H1 (cell line): ENCODE data around the gene ZAR1L. TPM values are rescaled to one million over a fixed set of nuclear protein-coding genes. Genes with fewer than 3 reads are reported as not detected.

Source experiments
- CTCF ChIA-PET: fragments of 300-600 bp; sonication (Branson Sonifier 250); formaldehyde crosslinking; loops from one replicate; lab custom pipeline; 2021; ENCODE audit not compliant: partially characterized antibody; lab: Charles Lee
- POLR2A ChIA-PET: fragments of 300-600 bp; sonication (Branson Sonifier 250); formaldehyde crosslinking; loops from one replicate; lab custom pipeline; 2021; ENCODE audit warnings: inconsistent platforms; ENCODE audit not compliant: partially characterized antibody; lab: Charles Lee
- DNase-seq, 2 experiments: peaks; one replicate each; pipeline versions ENCODE4 v3.0.0 to v3.0.0-alpha.2; 2010 to 2022; ENCODE audit warnings: low spot score in 2 of 2, low read depth in 1 of 2, mixed read lengths in 1 of 2
- FAIRE-seq: peaks from 2 replicates; lab custom pipeline; 2011; peaks lifted over from hg19 to GRCh38; lab: Jason Lieb, UNC
- H2AFZ ChIP-seq: 2 replicates; pipeline ENCODE4 v1.8.1; 2012; ENCODE audit warnings: low read length, inconsistent platforms
- H2AK5ac ChIP-seq: 2 replicates; pipeline ENCODE4 v1.6.1; 2013; ENCODE audit warnings: low read depth, low read length
- H2BK120ac ChIP-seq: replicated peaks from 2 replicates; pipeline ENCODE3; 2013; ENCODE audit warnings: low read depth, low read length, inconsistent platforms
- H2BK12ac ChIP-seq: 2 replicates; pipeline ENCODE4 v1.6.1; 2013; ENCODE audit warnings: low read depth, low read length
- H2BK15ac ChIP-seq: 2 replicates; pipeline ENCODE4 v1.6.1; 2013; ENCODE audit warnings: low read length
- H2BK20ac ChIP-seq: 2 replicates; pipeline ENCODE4 v1.6.1; 2013; ENCODE audit warnings: low read length
- H2BK5ac ChIP-seq: 2 replicates; pipeline ENCODE4 v1.6.1; 2013; ENCODE audit warnings: low read depth, low read length
- H3K14ac ChIP-seq: 2 replicates; pipeline ENCODE4 v1.6.1; 2013; ENCODE audit warnings: inconsistent platforms; ENCODE audit not compliant: insufficient read length
- H3K18ac ChIP-seq: 2 replicates; pipeline ENCODE4 v1.6.1; 2013; ENCODE audit warnings: low read length; ENCODE audit errors: extremely low read depth
- H3K23ac ChIP-seq: 2 replicates; pipeline ENCODE4 v1.6.1; 2013; ENCODE audit warnings: inconsistent platforms; ENCODE audit not compliant: insufficient read length
- H3K23me2 ChIP-seq: 2 replicates; pipeline ENCODE4 v1.6.1; 2013; ENCODE audit warnings: low read depth, low read length
- H3K27ac ChIP-seq: 2 replicates; pipeline ENCODE4 v1.6.1; 2011; ENCODE audit warnings: low read depth, low read length, inconsistent platforms
- H3K27me3 ChIP-seq, 4 experiments: replicated peaks in 1 of 4; 1 replicate in 1 of 4; 2 replicates in 3 of 4; pipeline versions ENCODE4 v1.6.1 to v1.8.1; 2011 to 2013; ENCODE audit warnings: low read length in 3 of 4, mild to moderate bottlenecking in 3 of 4, inconsistent platforms in 2 of 4, mixed read lengths in 2 of 4, moderate library complexity in 1 of 4; ENCODE audit not compliant: control insufficient read depth in 3 of 4, insufficient read depth in 3 of 4; ENCODE audit errors: extremely low read depth in 1 of 4
- H3K36me3 ChIP-seq, 4 experiments: 2 replicates each; pipeline versions ENCODE4 v1.6.1 to v1.8.1; 2011 to 2013; ENCODE audit warnings: mild to moderate bottlenecking in 4 of 4, low read length in 3 of 4, moderate library complexity in 2 of 4, control low read depth in 1 of 4, inconsistent platforms in 1 of 4; ENCODE audit not compliant: insufficient read depth in 4 of 4, control insufficient read depth in 2 of 4
- H3K4ac ChIP-seq: replicated peaks from 2 replicates; pipeline ENCODE3; 2013; ENCODE audit warnings: low read length, low read depth, mixed read lengths, inconsistent platforms; ENCODE audit not compliant: insufficient read length
- H3K4me1 ChIP-seq, 4 experiments: replicated peaks in 1 of 4; 1 replicate in 1 of 4; 2 replicates in 3 of 4; pipeline versions ENCODE4 v1.6.1 to v1.8.1; 2011 to 2013; ENCODE audit warnings: low read length in 3 of 4, inconsistent platforms in 2 of 4, mixed read lengths in 1 of 4; ENCODE audit not compliant: insufficient read depth in 4 of 4, control insufficient read depth in 3 of 4
- H3K4me2 ChIP-seq, 2 experiments: 2 replicates each; pipeline versions ENCODE4 v1.6.1 to v1.8.1; 2011 to 2013; ENCODE audit warnings: low read depth in 2 of 2, low read length in 2 of 2, control low read depth in 1 of 2, inconsistent platforms in 1 of 2, mild to moderate bottlenecking in 1 of 2; ENCODE audit not compliant: insufficient read depth in 1 of 2
- H3K4me3 ChIP-seq, 4 experiments: fragments of 200-600, 300-600 bp in 1 of 4; sonication (generic), shearing (Covaris generic), sonication (Bioruptor Twin) in 1 of 4; 2 replicates each; pipeline versions ENCODE4 v1.5.1 to v1.8.1; 2011 to 2016; ENCODE audit warnings: low read length in 4 of 4, low read depth in 3 of 4, control low read depth in 2 of 4, inconsistent platforms in 2 of 4, mild to moderate bottlenecking in 2 of 4, mixed read lengths in 1 of 4, moderate library complexity in 1 of 4; ENCODE audit not compliant: insufficient read depth in 2 of 4; ENCODE audit errors: extremely low read depth in 1 of 4
- H3K56ac ChIP-seq: replicated peaks from 2 replicates; pipeline ENCODE3; 2013; ENCODE audit warnings: low read depth, mild to moderate bottlenecking, mixed read lengths, low read length, inconsistent platforms; ENCODE audit not compliant: insufficient read length
- H3K79me1 ChIP-seq: 2 replicates; pipeline ENCODE4 v1.6.1; 2013; ENCODE audit warnings: low read depth, low read length, control low read depth
- H3K79me2 ChIP-seq, 2 experiments: 2 replicates each; pipeline versions ENCODE4 v1.6.1 to v1.8.1; 2012 to 2013; ENCODE audit warnings: low read length in 2 of 2, mild to moderate bottlenecking in 2 of 2, inconsistent platforms in 1 of 2; ENCODE audit not compliant: insufficient read depth in 2 of 2, control insufficient read depth in 1 of 2
- H3K9ac ChIP-seq, 4 experiments: replicated peaks in 1 of 4; 1 replicate in 1 of 4; 2 replicates in 3 of 4; pipeline versions ENCODE4 v1.6.1 to v1.8.1; 2011 to 2013; ENCODE audit warnings: low read depth in 3 of 4, low read length in 3 of 4, control low read depth in 2 of 4, mild to moderate bottlenecking in 2 of 4, moderate library complexity in 2 of 4, inconsistent platforms in 1 of 4; ENCODE audit errors: extremely low read depth in 1 of 4
- H3K9me3 ChIP-seq, 2 experiments: 2 replicates each; pipeline versions ENCODE4 v1.6.1 to v1.8.1; 2012 to 2013; ENCODE audit warnings: mild to moderate bottlenecking in 2 of 2, moderate library complexity in 2 of 2, control low read depth in 1 of 2, inconsistent platforms in 1 of 2, low read depth in 1 of 2, low read length in 1 of 2, mixed read lengths in 1 of 2; ENCODE audit not compliant: insufficient read depth in 2 of 2
- H4K20me1 ChIP-seq, 2 experiments: replicated peaks in 1 of 2; 2 replicates each; pipeline versions ENCODE3 to v1.8.1; 2011 to 2013; ENCODE audit warnings: inconsistent platforms in 2 of 2, low read length in 2 of 2, mild to moderate bottlenecking in 1 of 2; ENCODE audit not compliant: insufficient read depth in 2 of 2, control insufficient read depth in 1 of 2
- H4K5ac ChIP-seq: 2 replicates; pipeline ENCODE4 v1.6.1; 2013; ENCODE audit warnings: low read length, low read depth, mixed read lengths, inconsistent platforms; ENCODE audit not compliant: insufficient read length
- H4K8ac ChIP-seq: 2 replicates; pipeline ENCODE4 v1.8.0; 2013; ENCODE audit warnings: mild to moderate bottlenecking, moderate library complexity, low read length, inconsistent platforms; ENCODE audit not compliant: insufficient read depth; ENCODE audit errors: extremely low read depth
- H4K91ac ChIP-seq: replicated peaks from 2 replicates; pipeline ENCODE3; 2013; ENCODE audit warnings: low read length, mixed read lengths, inconsistent platforms; ENCODE audit not compliant: insufficient read length
- CTCF ChIP-seq, 3 experiments: IDR thresholded peaks; 1 replicate in 2 of 3; 2 replicates in 1 of 3; pipeline versions ENCODE4 v1.5.1 to v1.6.1; 2011; ENCODE audit warnings: low read length in 3 of 3, mild to moderate bottlenecking in 3 of 3, inconsistent platforms in 2 of 3, low read depth in 1 of 3, moderate library complexity in 1 of 3; ENCODE audit not compliant: insufficient read depth in 1 of 3; ENCODE audit errors: control extremely low read depth in 1 of 3
- KDM4A ChIP-seq: IDR thresholded peaks from one replicate; pipeline ENCODE4 v1.7.1; 2012; ENCODE audit warnings: low read depth, mild to moderate bottlenecking, moderate library complexity, low read length, inconsistent platforms; ENCODE audit not compliant: severe bottlenecking
- RAD21 ChIP-seq, 2 experiments: IDR thresholded peaks in 1 of 2; conservative IDR thresholded peaks in 1 of 2; 2 replicates each; pipeline ENCODE4 v1.6.1; 2011; ENCODE audit warnings: low read depth in 2 of 2, low read length in 2 of 2, improper control_type of control experiment in 1 of 2, inconsistent platforms in 1 of 2, mild to moderate bottlenecking in 1 of 2, moderate library complexity in 1 of 2
- WGBS, 2 experiments: shearing (Covaris generic) in 1 of 2; methylation state at CpG; one replicate each; pipeline versions ENCODE4 v1.1.6 to v1.1.7; 2013 to 2015; ENCODE audit warnings: low lambda C conversion rate in 2 of 2, mixed read lengths in 2 of 2, inconsistent platforms in 1 of 2, low coverage in 1 of 2, missing lambda C conversion rate in 1 of 2; ENCODE audit not compliant: insufficient replicate concordance in 2 of 2, insufficient coverage in 1 of 2, insufficient read length in 1 of 2; ENCODE audit errors: extremely low coverage in 1 of 2, missing lambda C conversion rate in 1 of 2; 5-methylcytosine and 5-hydroxymethylcytosine counted together
- polyA plus RNA-seq, 7 experiments: library from polyadenylated mRNA; depleted of rRNA in 3 of 7; stranded (reverse) in 5 of 7; unstranded in 2 of 7; fragments of >200 nt in 5 of 7; fragments of 200-250 nt in 2 of 7; gene quantifications; 1 replicate in 5 of 7; 2 replicates in 1 of 7; 4 replicates in 1 of 7; pipeline versions ENCODE4 v1.2.1 to v1.2.3, GENCODE V29; 2011 to 2013; ENCODE audit warnings: missing spikeins in 2 of 7, mixed read lengths in 2 of 7
- total RNA-seq: library from RNA; stranded (reverse); fragmentation: NEBNext Ultra II Directional; extraction: Animal tissue kit (Norgen Biotek cat#: 25700); gene quantifications from 2 replicates; pipeline ENCODE4 v1.2.1, GENCODE V29; 2021

ZAR1L gene
- total and polyA plus RNA-seq, 2 of the 8 experiments (the other 6 are each of a cell fraction or from before 2014, with no cell fraction given): 0.19 to 0.30 TPM

- Histone ChIP-seq H3K4me2 (no peak overlapping the region), H3K56ac (no peak overlapping the region), H3K36me3 (no peaks in the 10 kb centered on the region), H3K9ac (no peak overlapping the region)
- TF ChIP-seq CTCF (IDR thresholded peaks at IDR 0.05; ENCODE audit: control extremely low read depth in 1 of 3, insufficient read depth in 1 of 3, low read depth in 1 of 3, low read length in 3 of 3) (peak in 2 of 3 experiments; percentile 59 to 75; a peak in 3 of 4 replicates), RAD21 (IDR thresholded peaks at IDR 0.05 in 1 of 2, conservative IDR thresholded peaks at IDR 0.05 in 1 of 2; ENCODE audit: low read depth in 2 of 2, low read length in 2 of 2) (peak; percentile 67), KDM4A (no peak)
- TF ChIP-seq, all 59 proteins: peak for 2
- Histone ChIP-seq H2AK5ac (no peak overlapping the region), H3K23ac (no peak overlapping the region), H4K91ac (no peak overlapping the region), H3K18ac (no peak overlapping the region), H3K79me2 (no peaks in the 10 kb centered on the region), H3K9me3 (no peaks in the 10 kb centered on the region), H3K14ac (no peak overlapping the region), H3K27ac (no peak overlapping the region), H2BK12ac (no peak overlapping the region), H2BK5ac (no peak overlapping the region), H3K4me3 (no peak overlapping the region), H4K20me1 (no peaks in the 10 kb centered on the region), H3K27me3 (no peaks in the 10 kb centered on the region), H4K5ac (no peak overlapping the region), H3K79me1 (no peaks in the 10 kb centered on the region), H2BK120ac (no peak overlapping the region), H2BK15ac (no peak overlapping the region), H3K4ac (no peak overlapping the region), H3K4me1 (peaks cover 0 to 5% (median under 1%) of the 10 kb centered on the region in 4 experiments; a peak in 5 of 7 replicates), H2BK20ac (no peak overlapping the region), H3K23me2 (peaks cover 4% of the 10 kb centered on the region), H2AFZ (0 out of 2 replicates have a peak overlapping the region, but pooled peaks have one; percentile 34), H4K8ac (no peak overlapping the region)
- 48% methylated on average over 12 of the region's 12 CpGs; no CpG with 5 or more reads in 1 of the 2 experiments for WGBS, 2 experiments
- DNase-seq: peak in 1 of 2 experiments; percentile 47
- ChIA-PET CTCF (interaction anchor here (1.4 to 2.6 kb wide), 3 partner anchors 10 to 146 kb away, joined by 3 to 13 read pairs (median 4); no protein-coding TSS in a partner anchor), POLR2A (no interaction called here)
- peak; percentile 83 for FAIRE-seq
These were observed 4.9 kb downstream of the ZAR1L start for GRCh38 chr13:32310134-32310706.
